ENCODE results near the gene PRODH2.

PRODH2 gene

DNA sequence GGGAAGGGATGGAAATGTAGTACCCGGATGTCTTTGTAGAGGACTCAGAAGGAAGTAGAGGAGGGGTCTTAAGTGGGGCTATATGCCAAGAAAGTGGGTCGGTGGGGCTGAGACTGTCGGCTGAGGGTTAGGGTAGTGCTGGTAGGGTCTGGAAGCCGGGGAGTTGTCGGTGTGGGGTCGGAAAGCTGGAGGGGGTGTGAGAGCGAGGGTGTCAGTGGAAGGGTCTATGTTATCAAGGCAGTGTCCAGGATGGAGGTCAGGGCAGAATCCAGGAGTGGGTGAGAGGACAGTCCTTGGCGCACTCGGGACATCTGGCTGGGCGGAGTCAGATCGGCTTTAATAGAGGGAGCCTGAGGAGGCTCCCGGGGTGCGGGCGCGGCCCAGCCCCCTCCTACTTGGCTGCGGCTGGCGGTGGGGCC is 57.5 kb downstream of the PRODH2 start:
- TF ChIP-seq, protein P1, sequence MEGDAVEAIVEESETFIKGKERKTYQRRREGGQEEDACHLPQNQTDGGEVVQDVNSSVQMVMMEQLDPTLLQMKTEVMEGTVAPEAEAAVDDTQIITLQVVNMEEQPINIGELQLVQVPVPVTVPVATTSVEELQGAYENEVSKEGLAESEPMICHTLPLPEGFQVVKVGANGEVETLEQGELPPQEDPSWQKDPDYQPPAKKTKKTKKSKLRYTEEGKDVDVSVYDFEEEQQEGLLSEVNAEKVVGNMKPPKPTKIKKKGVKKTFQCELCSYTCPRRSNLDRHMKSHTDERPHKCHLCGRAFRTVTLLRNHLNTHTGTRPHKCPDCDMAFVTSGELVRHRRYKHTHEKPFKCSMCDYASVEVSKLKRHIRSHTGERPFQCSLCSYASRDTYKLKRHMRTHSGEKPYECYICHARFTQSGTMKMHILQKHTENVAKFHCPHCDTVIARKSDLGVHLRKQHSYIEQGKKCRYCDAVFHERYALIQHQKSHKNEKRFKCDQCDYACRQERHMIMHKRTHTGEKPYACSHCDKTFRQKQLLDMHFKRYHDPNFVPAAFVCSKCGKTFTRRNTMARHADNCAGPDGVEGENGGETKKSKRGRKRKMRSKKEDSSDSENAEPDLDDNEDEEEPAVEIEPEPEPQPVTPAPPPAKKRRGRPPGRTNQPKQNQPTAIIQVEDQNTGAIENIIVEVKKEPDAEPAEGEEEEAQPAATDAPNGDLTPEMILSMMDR (IDR thresholded peaks at IDR 0.05; ENCODE audit: low read depth, low read length, missing control alignments) = no peak
- in situ Hi-C loops (cut with HindIII; ENCODE audit: low pct_ligation_motif_present, low sequenced_read_pairs) = no loop called here
- no peak for DNase-seq
- Histone ChIP-seq H3K27me3 (replicated peaks) (no peaks in the 10 kb centered on the region), H3K4me3 (ENCODE audit: low read depth, low read length) (peak overlapping the region; percentile 98), H3K27ac (peak overlapping the region; percentile 88), H3K36me3 (replicated peaks) (peaks cover 21% of the 10 kb centered on the region)

DNA sequence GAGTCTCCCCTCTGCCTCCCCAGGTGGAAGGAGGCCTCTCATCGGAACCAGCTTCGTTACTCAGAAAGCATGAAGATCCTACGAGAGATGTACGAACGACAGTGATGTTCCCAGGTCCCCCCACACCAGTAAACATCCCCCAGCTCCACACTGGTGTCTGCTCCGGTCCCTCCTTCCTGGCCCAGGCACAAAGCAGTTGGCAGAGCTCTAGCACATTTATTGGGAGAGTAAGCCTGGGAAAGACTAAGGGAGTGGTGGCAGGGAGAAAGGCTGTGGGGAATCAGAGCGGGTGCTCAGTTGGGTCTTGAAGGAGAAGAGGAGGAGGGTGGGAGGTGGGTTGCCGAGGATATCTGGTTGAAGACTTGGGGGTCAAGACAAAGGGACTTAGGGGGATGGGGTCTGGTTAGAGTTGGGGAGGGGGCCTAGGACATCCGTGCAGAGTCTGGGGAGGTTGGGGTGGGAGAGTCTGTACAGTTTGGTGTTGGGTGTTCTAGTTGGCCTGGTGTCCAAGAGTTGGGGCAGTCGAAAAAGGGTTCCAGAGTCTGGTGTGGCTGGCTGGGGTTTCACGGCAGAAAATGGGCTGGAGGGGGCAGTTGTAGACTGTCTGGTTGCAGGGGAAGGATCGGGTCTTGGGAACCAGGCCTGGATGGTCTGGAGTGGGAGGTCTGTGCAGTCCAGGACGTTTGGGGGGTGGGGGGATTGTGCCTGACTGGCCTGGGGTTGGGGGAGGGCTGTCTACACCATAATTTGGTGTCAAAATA is 58.1 kb downstream of the PRODH2 start:
- in situ Hi-C loops (cut with HindIII; ENCODE audit: low pct_ligation_motif_present, low sequenced_read_pairs) = no loop called here
- TF ChIP-seq, protein P1 (IDR thresholded peaks at IDR 0.05; ENCODE audit: low read depth, low read length, missing control alignments) = no peak
- Histone ChIP-seq H3K27ac (no peak overlapping the region), H3K36me3 (replicated peaks) (peaks cover 21% of the 10 kb centered on the region), H3K4me3 (ENCODE audit: low read depth, low read length) (no peak overlapping the region), H3K27me3 (replicated peaks) (no peaks in the 10 kb centered on the region)
- DNase-seq = no peak

DNA sequence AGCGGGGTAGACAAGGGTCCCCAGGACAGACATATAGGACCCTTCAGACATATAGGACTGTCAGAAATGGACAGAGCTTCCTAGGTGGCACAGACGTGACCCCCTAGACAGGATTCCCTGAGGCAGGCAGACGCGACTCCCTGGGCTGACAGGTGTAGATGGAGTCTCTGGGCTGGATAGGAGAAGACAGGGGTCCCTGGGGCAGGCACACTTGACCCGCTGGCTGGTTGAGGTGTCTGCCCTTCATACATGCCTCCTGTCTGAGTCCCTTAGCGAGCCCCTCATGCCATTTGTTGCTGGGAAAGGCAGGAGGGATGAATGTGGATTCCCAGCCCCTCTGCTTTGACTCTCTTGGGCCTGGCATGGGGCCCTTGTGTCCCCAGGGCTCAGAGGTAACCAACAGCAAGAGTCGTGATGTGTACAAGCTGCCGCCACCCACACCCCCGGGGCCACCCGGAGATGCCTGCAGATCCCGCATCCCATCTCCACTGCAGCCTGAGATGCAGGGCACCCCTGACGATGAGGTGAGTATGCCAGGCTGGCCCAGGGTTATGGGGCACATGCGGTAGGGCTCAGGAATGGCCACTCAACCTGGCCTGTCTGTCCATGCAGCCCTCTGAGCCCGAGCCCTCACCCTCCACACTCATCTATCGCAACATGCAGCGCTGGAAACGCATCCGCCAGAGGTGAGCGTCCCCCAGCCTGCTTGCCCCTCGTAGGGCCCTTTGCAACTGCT is 58.8 kb downstream of the PRODH2 start:
- peaks cover 21% of the 10 kb centered on the region for H3K36me3 ChIP-seq (replicated peaks)
- H3K27me3 ChIP-seq (replicated peaks) = no peaks in the 10 kb centered on the region
- in situ Hi-C loops (cut with HindIII; ENCODE audit: low pct_ligation_motif_present, low sequenced_read_pairs) = no loop called here
- DNase-seq = no peak
- H3K4me3 ChIP-seq (ENCODE audit: low read depth, low read length) = no peak overlapping the region
- H3K27ac ChIP-seq = no peak overlapping the region
- TF ChIP-seq, protein P1 (IDR thresholded peaks at IDR 0.05; ENCODE audit: low read depth, low read length, missing control alignments) = no peak

DNA sequence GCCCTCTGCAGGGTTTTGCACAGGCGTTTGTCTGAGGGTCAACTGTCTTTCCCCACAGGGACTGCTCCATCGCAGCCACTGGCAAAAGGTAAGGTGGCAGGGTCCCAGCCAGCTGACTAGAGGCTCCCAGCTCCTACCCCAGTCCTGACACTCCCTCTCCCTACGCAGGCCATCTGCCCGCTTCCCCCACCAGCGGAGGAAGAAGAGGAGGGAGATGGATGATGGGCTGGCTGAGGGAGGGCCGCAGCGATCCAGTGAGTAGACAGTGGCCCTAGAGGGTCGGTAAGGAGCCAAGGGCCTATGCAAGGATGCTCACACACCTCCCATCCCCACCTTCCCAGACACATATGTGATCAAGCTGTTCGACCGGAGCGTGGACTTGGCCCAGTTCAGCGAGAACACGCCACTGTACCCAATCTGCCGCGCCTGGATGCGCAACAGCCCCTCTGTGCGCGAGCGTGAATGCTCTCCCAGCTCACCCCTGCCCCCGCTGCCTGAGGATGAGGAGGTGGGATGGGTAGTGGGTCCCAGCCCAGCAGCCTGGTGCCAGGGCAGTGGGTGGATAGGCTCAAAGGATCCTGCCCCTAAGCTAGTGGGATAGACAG is 59.8 kb downstream of the PRODH2 start:
- Histone ChIP-seq H3K27ac (no peak overlapping the region), H3K36me3 (replicated peaks) (peaks cover 21% of the 10 kb centered on the region)

DNA sequence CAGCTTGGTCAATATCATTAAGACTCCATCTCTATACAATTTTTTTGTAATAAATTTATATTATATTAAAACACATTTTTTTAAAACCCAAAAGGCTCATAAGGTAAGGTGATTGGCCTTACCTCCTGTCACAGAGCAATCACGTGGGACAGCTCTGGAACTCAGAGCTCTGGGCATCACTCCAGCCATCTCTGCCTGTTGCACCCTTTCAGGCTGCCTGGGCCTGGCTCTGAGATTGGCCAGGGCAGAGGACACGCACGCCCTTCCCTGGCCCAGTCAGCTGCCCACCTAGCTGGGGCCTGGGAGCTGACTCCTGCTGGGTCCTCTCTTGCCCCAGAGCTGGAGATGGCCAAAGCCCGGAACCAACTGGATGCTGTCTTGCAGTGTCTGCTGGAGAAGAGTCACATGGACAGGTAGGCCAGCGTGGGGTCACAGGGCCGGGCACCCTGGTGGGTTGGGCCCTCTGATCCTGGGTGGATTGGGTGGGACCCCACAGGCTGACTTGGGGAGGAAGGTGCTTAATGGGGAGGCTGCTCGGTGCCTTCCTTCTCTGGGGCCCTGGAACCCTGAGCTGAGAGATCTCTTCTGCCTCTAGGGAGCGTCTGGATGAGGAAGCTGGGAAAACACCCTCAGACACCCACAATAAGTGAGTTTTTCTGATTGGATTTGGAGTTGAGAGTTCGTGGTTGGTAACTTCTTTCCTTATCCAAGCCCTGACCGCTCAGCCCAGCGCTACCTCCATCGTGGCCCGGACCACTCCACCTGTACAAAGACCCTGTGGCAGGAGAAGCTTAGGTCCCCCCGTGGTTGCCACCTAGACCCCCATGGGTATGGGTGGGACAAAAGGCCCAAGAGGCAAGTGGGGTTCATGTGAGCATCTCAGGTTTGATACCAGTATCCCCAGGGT is 60.6 kb downstream of the PRODH2 start:
- H3K36me3 ChIP-seq (replicated peaks) = peaks cover 21% of the 10 kb centered on the region
- no peaks in the 10 kb centered on the region for H3K27me3 ChIP-seq (replicated peaks)
- in situ Hi-C loops (cut with HindIII; ENCODE audit: low pct_ligation_motif_present, low sequenced_read_pairs) = no loop called here
- DNase-seq = no peak
- H3K4me3 ChIP-seq (ENCODE audit: low read depth, low read length) = no peak overlapping the region
- H3K27ac ChIP-seq = no peak overlapping the region
- TF ChIP-seq, protein P1 (IDR thresholded peaks at IDR 0.05; ENCODE audit: low read depth, low read length, missing control alignments) = no peak

More for the DNA sequence above, 59.8 kb downstream of the PRODH2 start:
- no peak for DNase-seq
- Histone ChIP-seq H3K4me3 (ENCODE audit: low read depth, low read length) (no peak overlapping the region), H3K27me3 (replicated peaks) (no peaks in the 10 kb centered on the region)
- TF ChIP-seq, protein P1 (IDR thresholded peaks at IDR 0.05; ENCODE audit: low read depth, low read length, missing control alignments) = no peak
- in situ Hi-C loops (cut with HindIII; ENCODE audit: low pct_ligation_motif_present, low sequenced_read_pairs) = no loop called here
